ENCODE data around the gene TCF4. TPM values are rescaled to one million over a fixed set of nuclear protein-coding genes. Genes with fewer than 3 reads are reported as not detected.

Gene TCF4
- total and polyA plus RNA-seq, 2 donors (not counting 3 experiments of a cell fraction or from before 2014, with no cell fraction given) = 183 to 390 TPM

DNA sequence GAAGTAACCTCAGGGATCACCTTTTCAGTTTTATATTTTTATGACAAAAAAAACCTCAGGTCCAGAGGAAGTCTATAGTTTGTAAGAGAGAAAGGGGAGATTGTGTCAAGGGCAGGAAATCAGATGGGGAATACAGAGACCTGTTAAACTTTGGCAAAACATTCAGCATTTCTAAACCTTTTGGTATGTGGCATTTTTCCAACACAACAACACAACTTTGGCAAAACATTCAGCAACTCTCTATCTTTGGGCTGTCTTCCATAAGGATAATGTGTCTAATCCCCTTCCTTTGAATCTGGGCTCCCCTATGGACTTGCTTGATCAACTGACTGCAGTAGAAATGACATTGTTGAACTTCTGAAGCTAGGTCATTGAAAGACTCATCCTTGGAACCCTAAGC lies 408.2 kb downstream of the TCF4 start:
- Histone ChIP-seq H3K4me2 (ENCODE audit: insufficient read depth, low read length) (no peak overlapping the region), H3K79me2 (ENCODE audit: control insufficient read depth, insufficient read depth, low read length) (no peaks in the 10 kb centered on the region), H3K9ac (replicated peaks; ENCODE audit: extremely low read depth, insufficient read depth, low read length) (no peak overlapping the region), H3K4me3 (replicated peaks in 1 of 3; ENCODE audit: insufficient read depth in 1 of 3, low read depth in 1 of 3, low read length in 3 of 3) (no peak overlapping the region), H2AFZ (ENCODE audit: low read depth, low read length) (no peak overlapping the region), H3K27ac (ENCODE audit: insufficient read depth, low read depth, low read length) (no peak overlapping the region), H3K36me3 (ENCODE audit: control insufficient read depth in 2 of 2, extremely low read depth in 1 of 2, insufficient read depth in 2 of 2, low read length in 2 of 2) (no peaks in the 10 kb centered on the region), H3K9me3 (replicated peaks; ENCODE audit: control insufficient read depth, insufficient read depth, low read length) (no peaks in the 10 kb centered on the region), H3K4me1 (ENCODE audit: control insufficient read depth, extremely low read depth, insufficient read depth, low read length) (no peaks in the 10 kb centered on the region), H3K27me3 (ENCODE audit: control insufficient read depth in 2 of 2, insufficient read depth in 2 of 2, low read length in 2 of 2) (peaks cover 8 to 9% of the 10 kb centered on the region in 2 experiments), H4K20me1 (replicated peaks; ENCODE audit: control insufficient read depth, extremely low read depth, insufficient read depth, low read length) (no peaks in the 10 kb centered on the region), H3K9me1 (replicated peaks; ENCODE audit: control insufficient read depth, extremely low read depth, insufficient read depth, low read length) (no peaks in the 10 kb centered on the region)
- DNase-seq (ENCODE audit: low read depth, low spot score) (no peak), FAIRE-seq (no peak)
- CTCF ChIA-PET = no interaction called here
- no TSS peak for BruUV-seq (replicated peaks)
- intact Hi-C loops (cut with micrococcal nuclease) = no loop called here
- dilution Hi-C loops (cut with MboI; ENCODE audit: extremely low pct_ligation_motif_present, low sequenced_read_pairs) = no loop called here
- POLR2A ChIA-PET = no interaction called here
- no peak for TF ChIP-seq POLR2A (IDR thresholded peaks at IDR 0.05; ENCODE audit: low read depth, low read length)
- no peak for TF ChIP-seq GATA2 (IDR thresholded peaks at IDR 0.05; ENCODE audit: insufficient read depth, insufficient read length, low read depth, low read length)
- TF ChIP-seq, protein P1, sequence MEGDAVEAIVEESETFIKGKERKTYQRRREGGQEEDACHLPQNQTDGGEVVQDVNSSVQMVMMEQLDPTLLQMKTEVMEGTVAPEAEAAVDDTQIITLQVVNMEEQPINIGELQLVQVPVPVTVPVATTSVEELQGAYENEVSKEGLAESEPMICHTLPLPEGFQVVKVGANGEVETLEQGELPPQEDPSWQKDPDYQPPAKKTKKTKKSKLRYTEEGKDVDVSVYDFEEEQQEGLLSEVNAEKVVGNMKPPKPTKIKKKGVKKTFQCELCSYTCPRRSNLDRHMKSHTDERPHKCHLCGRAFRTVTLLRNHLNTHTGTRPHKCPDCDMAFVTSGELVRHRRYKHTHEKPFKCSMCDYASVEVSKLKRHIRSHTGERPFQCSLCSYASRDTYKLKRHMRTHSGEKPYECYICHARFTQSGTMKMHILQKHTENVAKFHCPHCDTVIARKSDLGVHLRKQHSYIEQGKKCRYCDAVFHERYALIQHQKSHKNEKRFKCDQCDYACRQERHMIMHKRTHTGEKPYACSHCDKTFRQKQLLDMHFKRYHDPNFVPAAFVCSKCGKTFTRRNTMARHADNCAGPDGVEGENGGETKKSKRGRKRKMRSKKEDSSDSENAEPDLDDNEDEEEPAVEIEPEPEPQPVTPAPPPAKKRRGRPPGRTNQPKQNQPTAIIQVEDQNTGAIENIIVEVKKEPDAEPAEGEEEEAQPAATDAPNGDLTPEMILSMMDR (IDR thresholded peaks at IDR 0.05; ENCODE audit: extremely low read depth in 1 of 2, insufficient read depth in 1 of 2, low read depth in 1 of 2, low read length in 2 of 2) = no peak
- TF ChIP-seq MYC (IDR thresholded peaks at IDR 0.05; ENCODE audit: low read depth, low read length) = no peak
- no peak for TF ChIP-seq POLR2AphosphoS5 (IDR thresholded peaks at IDR 0.05; ENCODE audit: insufficient read depth, low read depth, low read length)
- TF ChIP-seq, protein P2, sequence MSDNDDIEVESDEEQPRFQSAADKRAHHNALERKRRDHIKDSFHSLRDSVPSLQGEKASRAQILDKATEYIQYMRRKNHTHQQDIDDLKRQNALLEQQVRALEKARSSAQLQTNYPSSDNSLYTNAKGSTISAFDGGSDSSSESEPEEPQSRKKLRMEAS (IDR thresholded peaks at IDR 0.05; ENCODE audit: insufficient read depth, insufficient read length) = no peak
- TF ChIP-seq EZH2 (IDR thresholded peaks at IDR 0.05; ENCODE audit: borderline replicate concordance, low read depth, low read length, severe bottlenecking) = no peak
- TF ChIP-seq JUN (IDR thresholded peaks at IDR 0.05; ENCODE audit: borderline replicate concordance, insufficient read depth, insufficient read length, low read depth) = no peak
- TF ChIP-seq FOS (IDR thresholded peaks at IDR 0.05; ENCODE audit: borderline replicate concordance, insufficient read depth, low read length) = no peak
